HK-2 (cell line): ENCODE measurements around the gene IFT88.

ENCODE experiments used
- DNase-seq: peaks from one replicate; pipeline ENCODE4 v3.0.0-alpha.2; 2018; ENCODE audit not compliant: unreplicated experiment

Gene IFT88

DNA sequence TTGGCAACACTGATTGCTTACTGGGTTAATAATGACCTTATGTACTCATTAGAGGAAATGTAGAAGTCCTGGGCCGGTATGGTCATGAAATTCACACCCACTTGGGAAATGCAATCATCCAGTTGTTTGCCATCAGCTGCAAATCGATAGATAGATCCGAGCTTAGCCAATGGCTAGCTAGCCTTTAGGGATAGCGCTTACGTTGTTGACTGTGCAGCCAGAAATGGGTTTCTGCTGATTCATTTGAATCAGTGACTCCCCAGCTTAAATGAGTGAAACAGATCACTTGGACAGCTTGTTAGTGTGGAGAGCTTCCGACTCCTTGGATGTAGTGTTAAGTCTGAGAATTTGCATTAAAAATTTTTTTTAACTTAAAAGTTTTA, 148.4 kb downstream of the IFT88 start:
- no peak for DNase-seq

GRCh38 chr13:20716951-20717350, 150.0 kb downstream of the IFT88 start:
- no peak for DNase-seq

- DNase-seq, result no peak
Observed at GRCh38 chr13:20717581-20718542, 150.9 kb downstream of the IFT88 start.

DNA sequence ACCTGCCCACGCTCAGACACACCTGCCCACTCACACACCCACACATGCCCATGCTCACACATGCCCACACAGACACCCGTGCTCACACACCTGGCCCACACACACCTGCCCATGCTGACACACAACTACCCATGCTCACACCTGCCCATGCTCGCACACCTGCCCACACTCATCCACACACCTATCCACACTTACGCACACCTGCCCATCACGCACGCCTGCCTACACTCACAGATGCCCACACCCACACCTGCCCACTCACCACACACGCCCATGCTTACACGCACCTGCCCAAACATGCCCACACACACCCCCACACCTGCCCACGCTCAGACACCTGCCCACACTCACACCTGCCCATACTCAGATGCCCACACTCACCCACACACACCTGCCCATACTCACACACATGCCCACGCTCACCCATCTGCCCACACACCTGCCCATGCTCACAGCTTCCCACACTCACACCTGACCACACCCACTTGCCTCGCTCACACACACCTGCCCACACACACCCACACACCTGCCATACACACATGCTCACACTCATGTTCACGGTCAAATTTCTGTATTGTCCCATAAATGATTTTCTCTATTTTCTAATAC, 152.1 kb downstream of the IFT88 start:
- DNase-seq, result no peak

- no peak for DNase-seq
Observed at GRCh38 chr13:20719783-20720182, 152.8 kb downstream of the IFT88 start.

DNA sequence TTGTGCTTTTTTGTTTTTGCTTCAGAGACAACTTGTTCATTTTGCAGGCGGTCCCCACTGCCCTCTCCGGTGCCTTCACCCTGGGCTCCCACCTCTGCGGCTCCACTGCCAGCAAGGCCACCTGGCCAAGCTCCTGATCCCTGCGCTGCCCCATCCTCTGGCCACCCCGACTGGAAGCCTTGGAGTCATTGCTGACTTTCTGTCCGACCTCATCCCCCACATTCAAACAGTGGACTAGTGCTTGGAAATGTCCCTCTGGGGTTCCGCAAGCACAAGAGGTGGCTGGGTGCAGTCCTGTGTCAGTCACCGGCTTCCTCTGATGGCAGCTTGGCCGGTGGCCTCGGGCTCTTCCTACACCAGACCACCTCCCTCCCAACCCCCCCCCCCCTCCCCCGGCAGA, 153.5 kb downstream of the IFT88 start:
- no peak for DNase-seq

DNA sequence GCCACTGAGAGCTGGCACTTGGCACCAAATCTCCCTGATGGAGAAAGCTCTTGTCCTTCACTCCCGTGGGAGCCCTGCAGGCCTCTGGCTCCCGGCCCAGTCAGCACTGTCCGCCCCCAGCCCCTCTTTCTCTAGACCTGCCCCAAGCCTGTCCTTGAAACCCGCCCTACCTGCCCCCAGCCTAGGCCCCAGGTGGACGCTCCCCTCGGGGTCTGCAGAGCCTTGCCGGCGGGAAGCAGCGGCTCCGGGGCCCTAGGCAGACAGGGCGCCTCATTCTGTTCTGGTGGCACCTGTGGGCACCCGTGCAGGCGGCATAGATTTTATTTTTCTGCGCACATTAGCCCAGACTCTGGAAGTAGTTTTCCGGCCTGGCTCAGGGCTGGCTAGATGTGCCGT, 154.1 kb downstream of the IFT88 start:
- no peak for DNase-seq

- no peak for DNase-seq
Observed at GRCh38 chr13:20721454-20722357, 154.7 kb downstream of the IFT88 start.

- no peak for DNase-seq
Observed at GRCh38 chr13:20727856-20728255, 160.9 kb downstream of the IFT88 start.

DNA sequence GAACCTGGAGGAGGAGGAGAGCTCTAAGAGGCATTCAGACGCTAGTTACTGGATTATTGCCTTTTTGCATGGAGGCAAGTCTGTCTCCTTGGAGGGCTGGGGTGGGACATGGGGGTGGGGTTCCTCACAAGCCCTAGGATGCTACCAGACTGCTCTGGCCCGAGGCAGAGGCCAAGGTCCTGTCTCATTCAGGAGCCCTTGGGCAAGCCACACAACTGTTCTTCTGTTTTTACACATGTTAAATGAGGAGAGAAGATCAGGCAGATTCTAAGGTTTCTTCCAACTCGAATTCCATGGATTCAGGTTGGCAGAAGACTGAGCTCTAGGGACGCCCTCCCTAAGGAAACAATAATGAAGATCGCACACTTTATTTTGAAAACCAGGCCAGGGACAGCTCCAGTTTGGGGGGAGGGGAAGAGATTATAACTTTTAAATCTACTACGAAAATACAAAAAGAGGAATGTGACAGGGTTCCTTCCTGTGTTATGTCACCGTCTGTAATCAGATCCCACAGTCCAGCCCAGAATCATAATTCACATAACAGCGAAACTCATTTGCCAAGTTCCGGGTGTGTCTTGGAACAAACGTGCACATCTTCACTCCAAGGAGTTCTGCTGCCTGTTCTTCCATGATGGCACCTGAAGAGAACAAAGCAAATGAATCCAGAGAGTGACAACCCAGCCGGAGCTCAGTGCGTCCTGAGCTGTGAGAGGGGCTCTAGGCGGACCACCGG, 161.8 kb downstream of the IFT88 start:
- DNase-seq, result no peak

DNA sequence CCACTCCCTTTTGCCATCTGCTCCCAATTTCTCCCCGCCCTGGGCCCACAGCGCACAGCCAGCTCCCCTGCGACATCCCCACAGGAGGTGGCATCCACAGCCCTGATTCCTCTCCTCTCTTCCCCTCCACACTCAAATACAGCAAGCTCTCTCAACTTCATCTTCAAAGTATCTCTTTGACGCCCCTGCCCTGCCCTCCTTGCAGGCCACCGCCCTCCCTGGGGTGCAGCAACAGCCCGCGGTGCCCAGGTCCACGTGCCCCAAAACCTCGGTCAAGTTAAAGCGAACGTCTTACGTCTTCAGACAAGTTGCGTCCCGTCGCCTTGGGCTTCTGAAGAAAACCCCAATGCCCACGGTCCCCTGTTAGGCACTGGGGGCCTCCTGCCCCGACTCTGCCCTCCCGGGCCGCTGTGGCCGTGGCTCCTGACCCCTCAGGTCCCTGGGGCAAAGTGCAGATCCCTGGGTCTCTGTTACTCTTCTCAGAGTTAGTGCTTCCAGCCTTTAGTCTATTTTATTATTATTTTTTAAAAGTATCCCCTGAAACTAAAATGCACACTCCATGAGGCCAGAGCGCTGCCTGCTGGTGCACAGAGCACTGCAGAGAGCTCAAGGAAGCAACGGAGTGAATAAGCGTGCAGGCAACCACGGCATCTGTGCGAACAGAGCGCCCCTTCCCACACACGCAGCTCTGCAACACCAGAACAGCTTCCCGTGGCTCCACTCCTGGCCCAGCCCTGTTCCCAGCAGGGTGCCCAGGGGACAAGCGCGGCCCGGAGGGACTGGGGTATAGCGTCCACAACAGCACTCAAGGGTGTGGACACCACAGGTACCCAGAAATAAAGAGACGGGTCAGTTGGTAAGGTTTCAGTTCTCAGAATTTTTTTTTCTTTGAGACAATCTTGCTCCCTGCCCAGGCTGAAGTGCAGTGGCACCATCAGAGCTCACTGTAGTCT, 163.0 kb downstream of the IFT88 start:
- no peak for DNase-seq

DNA sequence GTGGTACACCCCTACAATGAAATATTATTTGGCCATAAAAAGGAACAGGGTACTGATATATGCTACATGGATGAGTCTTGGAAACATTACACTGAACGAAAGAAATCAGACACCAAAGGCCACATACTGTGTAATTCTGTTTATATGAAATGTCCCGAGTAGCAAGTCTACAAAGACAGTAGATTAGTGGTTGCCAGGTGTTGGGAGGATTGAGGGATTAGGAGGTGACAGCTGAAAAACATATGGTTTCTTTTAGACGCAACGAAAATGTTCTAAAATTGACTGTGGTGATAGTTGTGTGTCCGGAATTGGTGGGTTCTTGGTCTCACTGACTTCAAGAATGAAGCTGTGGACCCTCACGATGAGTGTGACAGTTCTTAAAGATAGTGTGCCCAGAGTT, 171.7 kb downstream of the IFT88 start:
- DNase-seq, result no peak

DNA sequence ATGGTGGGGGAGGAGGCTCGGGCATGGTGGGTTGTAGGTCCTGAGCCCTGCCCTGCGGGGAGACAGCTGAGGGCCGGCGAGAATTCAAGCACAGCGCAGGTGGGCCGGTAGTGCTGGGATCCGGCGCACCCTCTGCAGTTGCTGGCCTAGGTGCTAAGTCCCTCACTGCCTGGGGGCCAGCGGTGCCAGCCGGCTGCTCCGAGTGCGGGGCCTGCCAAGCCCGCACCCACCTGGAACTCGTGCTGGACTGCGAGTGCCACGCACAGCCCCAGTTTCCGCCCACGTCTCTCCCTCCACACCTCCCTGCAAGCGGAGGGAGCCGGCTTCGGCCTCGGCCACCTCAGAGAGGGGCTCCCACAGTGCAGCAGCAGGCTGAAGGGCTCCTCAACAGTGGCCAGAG, 173.1 kb downstream of the IFT88 start:
- DNase-seq, result no peak
